K562 (cell line): ENCODE data around the gene ANKS1A. TPM values are rescaled to one million over a fixed set of nuclear protein-coding genes. Genes with fewer than 3 reads are reported as not detected.

Experiments used
- ATAC-seq: fragments of 200-7000 bp; cut with Tn5 transposase; 3 replicates; pipeline ENCODE4 v1.9.1; 2020; ENCODE audit warnings: moderate library complexity
- BruUV-seq: library from RNA; stranded (reverse); fragments of 400-500 nt; replicated peaks from 2 replicates; lab custom pipeline; 2021; lab: Mats Ljungman, UMichigan
- CTCF ChIA-PET: fragments of 300-600 bp; formaldehyde crosslinking; extraction: SDS; loops from one replicate; lab custom pipeline; 2021; ENCODE audit warnings: low intra/inter-chr PET ratio; lab: Yijun Ruan, JAX
- POLR2A ChIA-PET: fragments of 300-600, 350-650 bp; sonication (Branson Sonifier 250); formaldehyde crosslinking; extraction: SDS; loops from one replicate; lab custom pipeline; 2021; ENCODE audit warnings: antibody characterized with exemption, inconsistent platforms; lab: Yijun Ruan, JAX
- DNase-seq, 4 experiments: peaks; one replicate each; pipeline versions ENCODE4 v3.0.0 to v3.0.0-alpha.2; 2011 to 2018; ENCODE audit warnings: low spot score in 3 of 4, mixed read lengths in 3 of 4; ENCODE audit errors: extremely low read depth in 1 of 4
- FAIRE-seq: peaks from 2 replicates; lab custom pipeline; 2011; peaks lifted over from hg19 to GRCh38; lab: Jason Lieb, UNC
- H2AFZ ChIP-seq: 2 replicates; pipeline ENCODE4 v1.6.0; 2011; ENCODE audit warnings: low read depth, low read length, control low read depth, inconsistent platforms
- H3K27ac ChIP-seq: fragments of 200-600 bp; 3 replicates; pipeline ENCODE4 v1.8.0; 2011; ENCODE audit warnings: low read depth, mild to moderate bottlenecking, control low read depth, inconsistent platforms, low read length, moderate library complexity, mixed read lengths; ENCODE audit errors: extremely low read depth
- H3K27me3 ChIP-seq, 2 experiments: fragments of 300-600 bp in 1 of 2; 2 replicates in 1 of 2; 3 replicates in 1 of 2; pipeline versions ENCODE4 v1.6.0 to v1.8.0; 2011; ENCODE audit warnings: inconsistent platforms in 2 of 2, low read length in 2 of 2, mild to moderate bottlenecking in 1 of 2, mixed read lengths in 1 of 2, moderate library complexity in 1 of 2; ENCODE audit not compliant: control insufficient read depth in 2 of 2, insufficient read depth in 2 of 2
- H3K36me3 ChIP-seq: fragments of 300-600 bp; 3 replicates; pipeline ENCODE4 v1.8.0; 2011; ENCODE audit warnings: mild to moderate bottlenecking, low read length, inconsistent platforms; ENCODE audit not compliant: control insufficient read depth, insufficient read depth
- H3K4me1 ChIP-seq, 2 experiments: fragments of 200-600 bp in 1 of 2; replicated peaks in 1 of 2; 2 replicates in 1 of 2; 3 replicates in 1 of 2; pipeline versions ENCODE4 v1.5.1 to v1.8.0; 2011; ENCODE audit warnings: inconsistent platforms in 2 of 2, low read length in 2 of 2, mild to moderate bottlenecking in 1 of 2, mixed read lengths in 1 of 2, moderate library complexity in 1 of 2; ENCODE audit not compliant: control insufficient read depth in 2 of 2, insufficient read depth in 2 of 2
- H3K4me2 ChIP-seq: 2 replicates; pipeline ENCODE4 v1.6.1; 2011; ENCODE audit warnings: low read length, control low read depth, inconsistent platforms, mixed read lengths; ENCODE audit not compliant: insufficient read depth
- H3K4me3 ChIP-seq: fragments of 200-600 bp; sonication (generic), shearing (Covaris generic); 2 replicates; pipeline ENCODE4 v1.5.1; 2016; ENCODE audit warnings: control low read depth, inconsistent platforms
- H3K79me2 ChIP-seq: fragments of 200-600 bp; 3 replicates; pipeline ENCODE4 v1.8.0; 2011; ENCODE audit warnings: low read length, inconsistent platforms; ENCODE audit not compliant: control insufficient read depth, insufficient read depth
- H3K9ac ChIP-seq, 2 experiments: 2 replicates each; pipeline versions ENCODE4 v1.6.0 to v1.6.1; 2011; ENCODE audit warnings: low read depth in 2 of 2, low read length in 2 of 2, control low read depth in 1 of 2, inconsistent platforms in 1 of 2, mild to moderate bottlenecking in 1 of 2, mixed read lengths in 1 of 2; ENCODE audit not compliant: insufficient read depth in 1 of 2
- H3K9me1 ChIP-seq: one replicate; pipeline ENCODE4 v1.6.0; 2011; ENCODE audit warnings: inconsistent platforms, mild to moderate bottlenecking, low read length, moderate library complexity; ENCODE audit not compliant: control insufficient read depth, insufficient read depth
- H3K9me3 ChIP-seq: replicated peaks from 2 replicates; pipeline ENCODE4 v1.5.1; 2011; ENCODE audit warnings: low read depth, low read length, inconsistent platforms; ENCODE audit not compliant: control insufficient read depth, insufficient read depth
- H4K20me1 ChIP-seq: replicated peaks from 2 replicates; pipeline ENCODE4 v1.6.1; 2011; ENCODE audit warnings: low read length, inconsistent platforms, mixed read lengths; ENCODE audit not compliant: control insufficient read depth, insufficient read depth
- ZNF197 ChIP-seq: fragments of 200-800 bp; sonication (Bioruptor generic); IDR thresholded peaks from 2 replicates; pipeline ENCODE4 v1.6.1; 2016; ENCODE audit warnings: low read depth, missing genetic modification characterization, missing compliant biosample characterization
- WGBS: fragments of 100-300 bp; shearing (Covaris generic); methylation state at CpG from one replicate; pipeline ENCODE4 v1.1.6; 2016; ENCODE audit warnings: low coverage, mixed read lengths; ENCODE audit not compliant: insufficient coverage; ENCODE audit errors: missing lambda C conversion rate; 5-methylcytosine and 5-hydroxymethylcytosine counted together
- in situ Hi-C: fragments of 300-500 bp; cut with MboI; formaldehyde crosslinking; loops from 4 replicates; pipeline ENCODE4 v1.15.0; 2018; ENCODE audit warnings: inconsistent platforms, mixed read lengths
- intact Hi-C: fragments of 100-400 bp; cut with micrococcal nuclease; formaldehyde crosslinking; loops from 2 replicates; pipeline ENCODE4 v1.14.2; 2022
- polyA plus RNA-seq, 8 experiments: library from polyadenylated mRNA; depleted of rRNA in 4 of 8; stranded (reverse) in 5 of 8; unstranded in 3 of 8; fragments of >200 nt; fragmentation: Nextera tagmentation in 2 of 8; fragmentation: Illumina TruSeq in 1 of 8; extraction: Ambion mirVana in 2 of 8; extraction: Trizol in 1 of 8; gene quantifications; 2 replicates each; pipeline versions ENCODE4 v1.2.1 to v1.2.3, GENCODE V29; 2011 to 2014; ENCODE audit warnings: inconsistent platforms in 1 of 8, missing spikeins in 1 of 8
- total RNA-seq, 7 experiments: library from RNA; depleted of rRNA in 6 of 7; stranded (reverse); fragments of >200 nt in 6 of 7; fragmentation: Illumina TruSeq in 2 of 7; extraction: Trizol in 2 of 7; gene quantifications; 2 replicates each; pipeline versions ENCODE4 v1.2.1 to v1.2.3, GENCODE V29; 2011 to 2021; ENCODE audit warnings: low replicate concordance in 1 of 7
- TF ChIP-seq, protein P1 (sequence below), 3 experiments: IDR thresholded peaks in 2 of 3; conservative IDR thresholded peaks in 1 of 3; 2 replicates each; pipeline ENCODE4 v1.5.1; 2011 to 2012; ENCODE audit warnings: low read length in 3 of 3, mild to moderate bottlenecking in 3 of 3, control low read depth in 2 of 3, improper control_type of control experiment in 1 of 3, inconsistent platforms in 1 of 3, low read depth in 1 of 3, mixed read lengths in 1 of 3, moderate library complexity in 1 of 3; ENCODE audit not compliant: insufficient read depth in 2 of 3

ANKS1A gene
- total and polyA plus RNA-seq, 9 of the 15 experiments (the other 6 are each of a cell fraction or from before 2014, with no cell fraction given) = 1.1 to 13.8 (median 5.3) TPM

DNA sequence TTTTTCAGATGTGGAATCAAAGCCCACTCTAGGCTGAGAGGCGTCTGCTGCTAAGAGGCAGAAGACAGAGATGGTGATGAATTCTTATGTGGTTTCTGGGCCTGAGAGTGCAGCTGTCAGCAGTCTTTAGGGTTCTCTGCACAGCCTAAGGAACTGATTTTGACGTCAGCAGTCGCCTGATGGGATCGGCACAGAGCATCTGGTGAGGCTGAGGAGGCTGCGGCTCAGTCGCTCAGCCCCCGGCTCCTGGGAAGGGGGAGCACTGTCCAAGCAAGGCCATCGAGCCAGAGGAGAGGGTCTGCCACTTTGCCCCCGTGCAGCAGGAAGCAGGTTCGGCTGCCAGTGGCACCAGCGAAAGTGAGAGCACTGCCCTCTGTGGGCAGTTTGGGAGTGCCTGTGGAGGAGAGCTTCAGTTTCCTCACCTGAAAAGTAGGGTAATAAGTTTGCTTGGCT lies 159.6 kb downstream of the ANKS1A start:
- POLR2A ChIA-PET = interaction anchor here (0.7 to 1.7 kb wide), 2 partner anchors 13 to 31 kb away, joined by 4 to 5 read pairs; no protein-coding TSS in a partner anchor
- Histone ChIP-seq H3K27ac (no peak overlapping the region), H3K36me3 (no peaks in the 10 kb centered on the region), H3K9ac (peak overlapping the region in 1 of 2 experiments; percentile 49; a peak in 1 of 4 replicates), H3K4me2 (no peak overlapping the region), H2AFZ (no peak overlapping the region), H3K9me1 (no peaks in the 10 kb centered on the region), H3K79me2 (no peaks in the 10 kb centered on the region), H3K27me3 (no peaks in the 10 kb centered on the region), H4K20me1 (peaks cover 8% of the 10 kb centered on the region; the same call in 1 of the 2 replicates), H3K9me3 (no peaks in the 10 kb centered on the region), H3K4me3 (no peak overlapping the region), H3K4me1 (peaks cover 0 to 5% of the 10 kb centered on the region in 2 experiments; a peak in 4 of 5 replicates)
- FAIRE-seq (no peak), ATAC-seq (no peak), DNase-seq (no peak)
- CTCF ChIA-PET = no interaction called here
- no TSS peak for BruUV-seq
- in situ Hi-C loops (no loop called here), intact Hi-C loops (no loop called here)
- TF ChIP-seq ZNF197 = no peak
- TF ChIP-seq, protein P1, sequence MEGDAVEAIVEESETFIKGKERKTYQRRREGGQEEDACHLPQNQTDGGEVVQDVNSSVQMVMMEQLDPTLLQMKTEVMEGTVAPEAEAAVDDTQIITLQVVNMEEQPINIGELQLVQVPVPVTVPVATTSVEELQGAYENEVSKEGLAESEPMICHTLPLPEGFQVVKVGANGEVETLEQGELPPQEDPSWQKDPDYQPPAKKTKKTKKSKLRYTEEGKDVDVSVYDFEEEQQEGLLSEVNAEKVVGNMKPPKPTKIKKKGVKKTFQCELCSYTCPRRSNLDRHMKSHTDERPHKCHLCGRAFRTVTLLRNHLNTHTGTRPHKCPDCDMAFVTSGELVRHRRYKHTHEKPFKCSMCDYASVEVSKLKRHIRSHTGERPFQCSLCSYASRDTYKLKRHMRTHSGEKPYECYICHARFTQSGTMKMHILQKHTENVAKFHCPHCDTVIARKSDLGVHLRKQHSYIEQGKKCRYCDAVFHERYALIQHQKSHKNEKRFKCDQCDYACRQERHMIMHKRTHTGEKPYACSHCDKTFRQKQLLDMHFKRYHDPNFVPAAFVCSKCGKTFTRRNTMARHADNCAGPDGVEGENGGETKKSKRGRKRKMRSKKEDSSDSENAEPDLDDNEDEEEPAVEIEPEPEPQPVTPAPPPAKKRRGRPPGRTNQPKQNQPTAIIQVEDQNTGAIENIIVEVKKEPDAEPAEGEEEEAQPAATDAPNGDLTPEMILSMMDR (IDR thresholded peaks at IDR 0.05 in 2 of 3, conservative IDR thresholded peaks at IDR 0.05 in 1 of 3; ENCODE audit: insufficient read depth in 2 of 3, low read depth in 1 of 3, low read length in 3 of 3) = peak; percentile 5 to 29 (median 14); a peak in 1 of 6 replicates
- WGBS = 75% methylated on average over 11 of the region's 11 CpGs
